ENCODE measurements around the gene USF2. TPM values are rescaled to one million over a fixed set of nuclear protein-coding genes. Genes with fewer than 3 reads are reported as not detected.

Gene USF2
- total RNA-seq, 1 donor from 2014 or later, result 70.0 TPM

DNA sequence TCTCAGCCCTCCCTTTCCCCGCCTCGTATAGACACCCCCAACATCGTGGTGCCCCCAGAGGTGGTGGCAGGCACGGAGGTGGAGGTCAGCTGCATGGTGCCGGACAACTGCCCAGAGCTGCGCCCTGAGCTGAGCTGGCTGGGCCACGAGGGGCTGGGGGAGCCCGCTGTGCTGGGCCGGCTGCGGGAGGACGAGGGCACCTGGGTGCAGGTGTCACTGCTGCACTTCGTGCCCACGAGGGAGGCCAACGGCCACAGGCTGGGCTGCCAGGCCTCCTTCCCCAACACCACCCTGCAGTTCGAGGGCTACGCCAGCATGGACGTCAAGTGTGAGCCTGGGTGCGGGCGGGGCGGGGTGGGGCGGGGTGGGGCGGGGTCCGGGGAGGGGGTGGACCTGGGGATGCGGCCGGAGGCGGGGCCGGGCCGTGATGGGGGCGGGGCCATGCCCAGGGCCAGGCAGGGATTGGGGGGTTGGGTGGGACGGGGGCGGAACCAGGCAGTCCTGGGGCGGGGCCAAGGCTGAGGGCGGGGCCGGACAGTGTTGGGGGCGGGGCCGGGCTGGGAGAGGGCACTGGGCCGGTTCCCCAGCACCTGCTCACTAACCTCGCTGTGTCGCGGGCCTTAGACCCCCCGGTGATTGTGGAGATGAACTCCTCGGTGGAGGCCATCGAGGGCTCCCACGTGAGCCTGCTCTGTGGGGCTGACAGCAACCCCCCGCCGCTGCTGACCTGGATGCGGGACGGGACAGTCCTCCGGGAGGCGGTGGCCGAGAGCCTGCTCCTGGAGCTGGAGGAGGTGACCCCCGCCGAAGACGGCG lies 31.0 kb downstream of the USF2 start:
- Mint-ChIP-seq H3K36me3 (ENCODE audit: low read depth, unreplicated experiment) (no peaks in the 10 kb centered on the region), H3K9me3 (ENCODE audit: unreplicated experiment) (no peaks in the 10 kb centered on the region), H3K27ac (ENCODE audit: unreplicated experiment) (no peak overlapping the region), H3K27me3 (ENCODE audit: low read depth, unreplicated experiment) (peaks cover 14% of the 10 kb centered on the region), H3K4me3 (ENCODE audit: unreplicated experiment) (no peak overlapping the region), H3K4me1 (ENCODE audit: low read depth, unreplicated experiment) (peaks cover 4% of the 10 kb centered on the region)
- no peak overlapping the region for H3K27ac ChIP-seq (ENCODE audit: low read depth, low read length)
- H2AFZ ChIP-seq (ENCODE audit: low read depth, low read length), result no peak overlapping the region
- H3K27me3 ChIP-seq (ENCODE audit: insufficient read depth, low read length), result no peaks in the 10 kb centered on the region
- no peak for TF ChIP-seq EZH2 (IDR thresholded peaks at IDR 0.05; ENCODE audit: insufficient read depth, low read length)
- TF ChIP-seq, protein P1, sequence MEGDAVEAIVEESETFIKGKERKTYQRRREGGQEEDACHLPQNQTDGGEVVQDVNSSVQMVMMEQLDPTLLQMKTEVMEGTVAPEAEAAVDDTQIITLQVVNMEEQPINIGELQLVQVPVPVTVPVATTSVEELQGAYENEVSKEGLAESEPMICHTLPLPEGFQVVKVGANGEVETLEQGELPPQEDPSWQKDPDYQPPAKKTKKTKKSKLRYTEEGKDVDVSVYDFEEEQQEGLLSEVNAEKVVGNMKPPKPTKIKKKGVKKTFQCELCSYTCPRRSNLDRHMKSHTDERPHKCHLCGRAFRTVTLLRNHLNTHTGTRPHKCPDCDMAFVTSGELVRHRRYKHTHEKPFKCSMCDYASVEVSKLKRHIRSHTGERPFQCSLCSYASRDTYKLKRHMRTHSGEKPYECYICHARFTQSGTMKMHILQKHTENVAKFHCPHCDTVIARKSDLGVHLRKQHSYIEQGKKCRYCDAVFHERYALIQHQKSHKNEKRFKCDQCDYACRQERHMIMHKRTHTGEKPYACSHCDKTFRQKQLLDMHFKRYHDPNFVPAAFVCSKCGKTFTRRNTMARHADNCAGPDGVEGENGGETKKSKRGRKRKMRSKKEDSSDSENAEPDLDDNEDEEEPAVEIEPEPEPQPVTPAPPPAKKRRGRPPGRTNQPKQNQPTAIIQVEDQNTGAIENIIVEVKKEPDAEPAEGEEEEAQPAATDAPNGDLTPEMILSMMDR (IDR thresholded peaks at IDR 0.05; ENCODE audit: insufficient read depth, low read depth, low read length), result no peak
- no peaks in the 10 kb centered on the region for H4K20me1 ChIP-seq (ENCODE audit: insufficient read depth, low read length)
- H3K4me3 ChIP-seq (ENCODE audit: insufficient read depth, low read depth, low read length), result no peak overlapping the region
- H3K36me3 ChIP-seq (ENCODE audit: insufficient read depth, low read length), result no peaks in the 10 kb centered on the region
- no peak overlapping the region for H3K9ac ChIP-seq (ENCODE audit: low read length)
- H3K4me1 ChIP-seq (ENCODE audit: insufficient read depth, low read length), result no peaks in the 10 kb centered on the region
- no peak for FAIRE-seq
- H3K4me2 ChIP-seq (ENCODE audit: low read length), result no peak overlapping the region
- peaks cover 9% of the 10 kb centered on the region for H3K9me3 ChIP-seq (ENCODE audit: insufficient read depth, low read depth, low read length)
- no peaks in the 10 kb centered on the region for H3K79me2 ChIP-seq (ENCODE audit: insufficient read depth, low read length)
- DNase-seq (ENCODE audit: low read depth), result no peak

DNA sequence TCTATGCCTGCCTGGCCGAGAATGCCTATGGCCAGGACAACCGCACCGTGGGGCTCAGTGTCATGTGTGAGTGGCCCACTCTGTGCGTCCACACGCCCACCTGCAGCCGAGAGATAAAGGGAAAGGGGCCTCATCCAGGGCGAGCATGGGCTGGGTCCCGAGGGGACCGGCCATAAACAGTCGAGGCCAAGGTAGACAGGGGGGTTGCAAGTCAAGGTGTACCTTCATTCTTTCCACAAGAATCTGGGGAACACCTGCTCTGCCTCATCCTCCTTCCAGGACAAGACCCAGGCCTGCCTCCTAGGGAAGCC lies 31.5 kb downstream of the USF2 start:
- Histone ChIP-seq H3K4me1 (ENCODE audit: insufficient read depth, low read length) (no peaks in the 10 kb centered on the region), H3K9me3 (ENCODE audit: insufficient read depth, low read depth, low read length) (peaks cover 9% of the 10 kb centered on the region), H3K9ac (ENCODE audit: low read length) (no peak overlapping the region), H3K4me2 (ENCODE audit: low read length) (no peak overlapping the region), H3K36me3 (ENCODE audit: insufficient read depth, low read length) (no peaks in the 10 kb centered on the region), H3K4me3 (ENCODE audit: insufficient read depth, low read depth, low read length) (no peak overlapping the region), H2AFZ (ENCODE audit: low read depth, low read length) (no peak overlapping the region), H4K20me1 (ENCODE audit: insufficient read depth, low read length) (no peaks in the 10 kb centered on the region), H3K27me3 (ENCODE audit: insufficient read depth, low read length) (no peaks in the 10 kb centered on the region), H3K79me2 (ENCODE audit: insufficient read depth, low read length) (no peaks in the 10 kb centered on the region), H3K27ac (ENCODE audit: low read depth, low read length) (no peak overlapping the region)
- peaks cover 14% of the 10 kb centered on the region for H3K27me3 Mint-ChIP-seq (ENCODE audit: low read depth, unreplicated experiment)
- no peak for TF ChIP-seq EZH2 (IDR thresholded peaks at IDR 0.05; ENCODE audit: insufficient read depth, low read length)
- TF ChIP-seq, protein P1 (IDR thresholded peaks at IDR 0.05; ENCODE audit: insufficient read depth, low read depth, low read length), result no peak
- FAIRE-seq, result no peak
- no peak overlapping the region for H3K4me3 Mint-ChIP-seq (ENCODE audit: unreplicated experiment)
- no peak overlapping the region for H3K27ac Mint-ChIP-seq (ENCODE audit: unreplicated experiment)
- no peaks in the 10 kb centered on the region for H3K36me3 Mint-ChIP-seq (ENCODE audit: low read depth, unreplicated experiment)
- H3K9me3 Mint-ChIP-seq (ENCODE audit: unreplicated experiment), result no peaks in the 10 kb centered on the region
- peaks cover 4% of the 10 kb centered on the region for H3K4me1 Mint-ChIP-seq (ENCODE audit: low read depth, unreplicated experiment)
- no peak for DNase-seq (ENCODE audit: low read depth)

DNA sequence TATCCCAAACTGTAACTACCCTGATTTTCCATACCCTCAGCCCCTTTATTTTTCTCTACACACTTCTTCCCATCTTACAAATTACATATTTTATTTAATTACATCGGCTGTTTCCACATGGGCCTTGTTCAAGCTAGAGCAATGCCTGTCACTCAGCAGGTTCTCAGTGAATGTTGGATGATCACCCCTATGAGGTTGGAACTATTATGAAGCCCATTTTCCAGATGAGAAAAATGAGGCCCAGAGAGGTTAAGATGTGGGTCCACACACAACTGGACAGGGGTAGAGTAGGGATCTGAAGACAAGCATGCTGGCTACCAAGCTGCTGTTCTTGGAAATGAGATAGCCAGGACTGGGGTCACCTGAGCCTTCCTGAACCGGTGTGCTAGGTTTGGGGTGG lies 33.2 kb downstream of the USF2 start:
- TF ChIP-seq, protein P1 (IDR thresholded peaks at IDR 0.05; ENCODE audit: insufficient read depth, low read depth, low read length), result no peak
- no peak for TF ChIP-seq EZH2 (IDR thresholded peaks at IDR 0.05; ENCODE audit: insufficient read depth, low read length)
- no peak overlapping the region for H2AFZ ChIP-seq (ENCODE audit: low read depth, low read length)
- no peak overlapping the region for H3K4me2 ChIP-seq (ENCODE audit: low read length)
- FAIRE-seq, result no peak
- H3K4me1 Mint-ChIP-seq (ENCODE audit: low read depth, unreplicated experiment), result peaks cover 6% of the 10 kb centered on the region
- H3K9me3 Mint-ChIP-seq (ENCODE audit: unreplicated experiment), result no peaks in the 10 kb centered on the region
- H3K9me3 ChIP-seq (ENCODE audit: insufficient read depth, low read depth, low read length), result peaks cover 9% of the 10 kb centered on the region
- H3K27me3 Mint-ChIP-seq (ENCODE audit: low read depth, unreplicated experiment), result peaks cover 14% of the 10 kb centered on the region
- no peak for DNase-seq (ENCODE audit: low read depth)
- no peak overlapping the region for H3K4me3 ChIP-seq (ENCODE audit: insufficient read depth, low read depth, low read length)
- H3K9ac ChIP-seq (ENCODE audit: low read length), result no peak overlapping the region
- H3K36me3 Mint-ChIP-seq (ENCODE audit: low read depth, unreplicated experiment), result no peaks in the 10 kb centered on the region
- no peak overlapping the region for H3K4me3 Mint-ChIP-seq (ENCODE audit: unreplicated experiment)
- H3K4me1 ChIP-seq (ENCODE audit: insufficient read depth, low read length), result no peaks in the 10 kb centered on the region
- H3K27me3 ChIP-seq (ENCODE audit: insufficient read depth, low read length), result no peaks in the 10 kb centered on the region
- H4K20me1 ChIP-seq (ENCODE audit: insufficient read depth, low read length), result no peaks in the 10 kb centered on the region
- H3K79me2 ChIP-seq (ENCODE audit: insufficient read depth, low read length), result no peaks in the 10 kb centered on the region
- no peak overlapping the region for H3K27ac Mint-ChIP-seq (ENCODE audit: unreplicated experiment)
- H3K27ac ChIP-seq (ENCODE audit: low read depth, low read length), result no peak overlapping the region
- no peaks in the 10 kb centered on the region for H3K36me3 ChIP-seq (ENCODE audit: insufficient read depth, low read length)
